ENCODE data around the gene NHERF2.
"Not testable (repeated sequence)": the region's sequence is repeated elsewhere in the genome, so short reads cannot be mapped to it uniquely, and the experiment has no call there.

Gene NHERF2

DNA sequence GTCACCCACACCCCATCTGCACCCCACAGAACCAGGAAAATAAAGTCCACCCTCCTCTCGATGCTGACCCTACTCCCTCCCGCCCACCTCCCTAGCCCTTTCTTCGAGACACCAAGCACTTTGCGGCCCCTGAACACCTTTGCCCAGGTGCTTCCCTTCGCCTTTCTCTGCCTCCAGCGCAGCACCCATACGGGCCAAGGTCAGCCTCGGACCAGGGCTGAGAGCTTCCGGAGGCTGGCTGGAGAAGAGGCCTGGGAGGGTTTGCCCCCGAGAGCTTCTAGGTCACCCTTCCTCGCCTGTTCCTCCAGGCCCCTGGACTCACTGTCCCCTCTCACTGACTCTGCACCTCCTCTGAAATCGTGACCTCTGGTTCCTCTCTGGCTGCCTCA, 2.7 kb upstream of the NHERF2 start:
- FAIRE-seq, result no peak
- DNase-seq (ENCODE audit: insufficient read length, low spot score), result no peak

DNA sequence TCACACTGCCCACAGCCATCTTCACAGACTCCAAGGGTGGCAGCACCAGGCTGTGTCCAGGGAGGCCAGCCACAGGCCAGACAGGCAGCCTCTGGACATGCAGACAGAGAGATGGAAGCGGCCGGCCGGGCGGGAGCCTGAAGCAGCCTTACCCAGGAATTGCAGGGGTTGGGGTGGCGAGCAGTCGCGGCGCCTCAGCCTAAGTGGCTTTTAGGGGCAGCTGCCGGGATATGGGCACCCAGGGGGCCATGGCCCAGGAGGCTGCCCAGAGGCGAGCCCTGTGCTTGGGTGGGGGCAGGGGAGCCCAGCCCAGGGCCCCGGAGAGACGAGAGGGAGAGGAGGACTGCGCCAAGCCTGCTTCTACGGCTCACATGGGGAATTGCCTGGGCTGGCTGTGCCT, 1.5 kb upstream of the NHERF2 start:
- DNase-seq (ENCODE audit: insufficient read length, low spot score) (no peak), FAIRE-seq (no peak)

DNA sequence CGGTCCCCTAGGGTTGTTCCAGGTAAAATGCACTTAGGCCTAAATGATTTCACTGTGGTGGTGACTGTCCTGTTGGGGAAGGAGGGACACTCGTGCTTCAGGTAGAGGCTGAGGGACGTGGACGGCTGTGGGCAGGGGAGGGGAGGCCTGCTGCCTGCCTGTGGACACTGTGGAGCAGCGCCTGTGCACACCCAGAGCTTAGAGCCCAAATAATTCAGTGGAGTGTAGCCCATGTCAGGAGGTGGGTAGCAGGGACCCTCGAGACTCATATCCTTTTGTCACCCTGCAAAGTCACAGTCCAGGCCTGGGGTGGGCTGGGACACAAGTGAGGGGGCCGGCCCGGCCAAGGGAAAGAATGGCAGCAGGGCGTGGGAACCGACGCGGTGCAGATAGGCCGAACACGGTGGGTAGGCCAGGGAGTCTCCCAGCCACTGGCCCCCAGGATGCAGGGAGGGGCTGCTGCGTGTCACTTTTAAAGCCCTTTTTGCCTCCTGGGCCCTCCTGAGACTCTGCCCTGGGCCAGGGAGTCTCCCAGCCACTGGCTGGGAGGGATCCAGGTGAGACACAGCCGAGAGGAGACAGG, 733 bp upstream of the NHERF2 start:
- DNase-seq (ENCODE audit: insufficient read length, low spot score) (no peak), FAIRE-seq (no peak)

DNA sequence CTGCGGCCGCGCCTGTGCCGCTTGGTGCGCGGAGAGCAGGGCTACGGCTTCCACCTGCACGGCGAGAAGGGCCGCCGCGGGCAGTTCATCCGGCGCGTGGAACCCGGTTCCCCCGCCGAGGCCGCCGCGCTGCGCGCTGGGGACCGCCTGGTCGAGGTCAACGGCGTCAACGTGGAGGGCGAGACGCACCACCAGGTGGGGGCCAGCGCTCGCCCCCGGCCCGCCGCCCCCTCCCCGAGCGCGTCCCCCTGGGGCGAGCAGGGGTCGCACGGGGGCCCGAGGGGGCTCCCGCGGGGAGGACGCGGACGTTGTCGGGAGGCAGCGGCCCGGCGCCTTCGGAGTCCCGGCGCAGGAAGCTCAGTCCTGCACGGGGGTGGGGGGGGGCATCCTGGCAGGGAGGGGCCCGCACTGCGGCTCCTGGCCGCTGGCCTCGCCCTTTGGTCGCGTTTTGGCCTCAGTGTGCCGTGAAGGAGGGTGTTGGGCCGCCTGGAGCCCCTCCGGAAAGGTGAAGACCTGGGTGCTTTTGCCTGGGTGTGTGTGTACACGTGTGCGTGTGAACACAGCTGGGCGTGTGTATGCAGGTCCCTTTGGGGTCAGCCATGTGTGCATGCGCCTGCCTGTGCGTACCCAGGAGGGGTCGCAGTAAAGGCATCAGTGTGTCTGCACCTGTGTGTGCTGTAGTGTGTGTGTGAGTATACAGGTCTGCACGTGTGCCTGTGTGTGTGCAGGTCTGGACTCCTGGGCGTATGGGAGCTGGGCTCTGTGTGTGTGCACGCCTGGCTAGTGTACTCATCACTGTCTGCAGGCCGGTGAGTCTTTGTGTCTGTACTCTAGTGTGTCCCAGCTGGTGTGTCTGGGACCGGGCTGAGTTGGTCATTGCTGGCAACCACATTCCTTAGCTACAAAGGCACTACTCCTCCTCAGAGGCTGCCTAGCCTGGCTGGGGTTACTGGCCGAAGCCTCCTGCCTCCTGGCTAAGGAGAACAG, 615 bp downstream of the NHERF2 start:
- no peak for DNase-seq (ENCODE audit: insufficient read length, low spot score)
- peak; percentile 94 for FAIRE-seq

DNA sequence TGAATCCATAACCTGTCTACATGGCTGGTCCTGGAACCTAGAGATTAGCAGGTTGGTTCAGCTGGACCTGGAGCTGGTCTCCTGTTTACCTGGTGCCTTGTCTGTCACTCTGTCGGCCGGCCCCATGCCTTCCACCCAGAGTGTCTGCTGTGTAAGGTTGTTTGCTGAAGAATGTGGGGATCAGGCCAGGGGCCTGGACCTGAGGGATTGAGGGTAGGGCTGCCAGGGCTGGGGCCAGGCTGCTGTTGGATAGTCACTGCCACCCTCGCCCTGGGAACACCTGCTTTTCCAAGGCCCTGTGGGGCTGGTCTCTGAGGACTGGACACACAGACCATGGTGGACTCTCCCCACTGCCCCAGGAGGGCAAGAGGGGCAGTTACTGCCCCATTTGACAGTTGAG, 1.4 kb downstream of the NHERF2 start:
- FAIRE-seq (no peak), DNase-seq (ENCODE audit: insufficient read length, low spot score) (no peak)

DNA sequence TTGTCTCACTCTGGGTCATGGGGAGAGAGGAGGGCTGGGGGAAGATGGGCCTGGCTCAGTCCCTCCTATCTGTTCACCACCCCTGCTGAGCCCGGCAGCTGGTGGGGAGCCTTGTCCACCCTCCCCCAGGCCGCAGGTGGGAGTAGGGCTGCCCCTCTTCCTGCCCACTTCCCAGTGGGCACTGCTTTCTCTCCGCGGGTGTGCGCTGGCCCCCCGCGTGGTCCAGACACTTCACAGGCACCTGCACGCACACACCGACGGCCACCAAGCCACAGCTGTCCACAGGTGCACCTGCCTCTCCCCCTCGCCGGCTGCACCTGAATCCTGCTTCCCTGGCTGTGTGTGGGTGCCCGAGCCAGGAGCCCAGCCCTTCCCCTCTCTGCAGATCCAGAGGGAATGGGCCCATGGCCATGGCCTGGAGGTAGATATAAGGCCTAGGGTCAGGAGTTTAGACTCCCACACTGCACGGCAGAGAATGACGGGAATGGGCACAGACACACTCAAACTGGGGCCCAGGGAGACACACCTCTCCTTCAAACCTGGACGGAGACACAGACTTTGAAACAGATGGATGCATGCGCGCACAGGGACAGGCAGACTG, 2.0 kb downstream of the NHERF2 start:
- FAIRE-seq (no peak), DNase-seq (ENCODE audit: insufficient read length, low spot score) (no peak)

DNA sequence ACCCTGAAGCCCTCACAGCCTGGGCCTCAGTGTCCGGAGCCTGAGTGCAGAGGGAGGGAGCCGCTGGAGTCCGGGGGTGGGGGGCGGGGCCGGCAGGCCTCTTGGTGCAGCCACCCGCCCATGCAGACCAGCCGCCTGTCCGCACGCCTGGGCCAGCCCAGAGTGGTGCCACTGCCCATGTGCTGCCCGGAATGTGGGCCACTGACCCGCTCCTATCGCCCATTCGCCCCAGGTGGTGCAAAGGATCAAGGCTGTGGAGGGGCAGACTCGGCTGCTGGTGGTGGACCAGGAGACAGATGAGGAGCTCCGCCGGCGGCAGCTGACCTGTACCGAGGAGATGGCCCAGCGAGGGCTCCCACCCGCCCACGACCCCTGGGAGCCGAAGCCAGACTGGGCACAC, 2.6 kb downstream of the NHERF2 start:
- DNase-seq (ENCODE audit: insufficient read length, low spot score) (no peak), FAIRE-seq (no peak)

DNA sequence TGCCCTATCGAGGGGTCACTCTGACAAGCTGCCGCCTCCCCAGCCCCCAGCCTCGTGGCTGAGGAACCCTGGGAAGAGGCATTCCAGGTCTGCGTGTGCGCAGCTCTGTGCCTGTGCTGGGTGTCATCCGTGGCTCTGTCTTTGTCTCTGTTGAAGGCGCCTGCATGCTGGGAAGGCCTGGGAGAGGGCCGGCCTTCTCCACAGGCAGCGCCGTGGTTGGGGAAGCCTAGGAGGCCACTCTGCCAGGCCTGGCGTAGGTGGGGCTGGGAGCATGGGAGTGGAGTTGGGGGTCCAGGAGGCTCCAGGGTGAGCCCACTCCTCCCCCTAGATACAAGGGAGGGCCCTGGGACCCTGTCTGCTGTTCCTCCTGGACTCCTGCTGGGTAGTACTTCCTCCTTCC, 3.3 kb downstream of the NHERF2 start:
- DNase-seq (ENCODE audit: insufficient read length, low spot score), result no peak
- FAIRE-seq, result no peak

DNA sequence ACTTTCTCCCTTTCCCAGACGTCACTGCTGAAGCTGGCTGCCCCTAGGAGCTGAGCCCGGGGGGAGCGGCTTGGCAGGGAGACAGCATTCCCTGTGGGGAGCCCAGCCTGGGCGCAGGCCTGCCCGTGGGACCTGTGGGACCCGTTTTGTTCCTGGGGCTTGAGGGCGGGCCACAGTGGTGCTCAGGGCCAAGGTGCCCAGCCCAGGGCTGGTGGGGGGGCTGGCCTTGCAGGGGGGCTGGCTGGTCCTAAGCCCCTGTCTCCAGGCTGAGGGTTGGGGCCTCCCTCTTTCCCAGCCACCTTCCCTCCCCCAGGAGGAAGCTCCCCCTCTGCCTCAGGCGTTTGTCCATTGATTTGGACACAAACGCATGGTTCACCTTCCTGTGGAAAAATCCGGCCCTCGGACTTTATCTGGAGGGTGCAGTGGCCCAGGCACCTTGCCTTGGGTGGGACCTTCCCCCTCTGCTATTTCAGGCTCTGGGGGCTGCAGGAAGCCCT, 4.4 kb downstream of the NHERF2 start:
- DNase-seq (ENCODE audit: insufficient read length, low spot score), result no peak
- no peak for FAIRE-seq

DNA sequence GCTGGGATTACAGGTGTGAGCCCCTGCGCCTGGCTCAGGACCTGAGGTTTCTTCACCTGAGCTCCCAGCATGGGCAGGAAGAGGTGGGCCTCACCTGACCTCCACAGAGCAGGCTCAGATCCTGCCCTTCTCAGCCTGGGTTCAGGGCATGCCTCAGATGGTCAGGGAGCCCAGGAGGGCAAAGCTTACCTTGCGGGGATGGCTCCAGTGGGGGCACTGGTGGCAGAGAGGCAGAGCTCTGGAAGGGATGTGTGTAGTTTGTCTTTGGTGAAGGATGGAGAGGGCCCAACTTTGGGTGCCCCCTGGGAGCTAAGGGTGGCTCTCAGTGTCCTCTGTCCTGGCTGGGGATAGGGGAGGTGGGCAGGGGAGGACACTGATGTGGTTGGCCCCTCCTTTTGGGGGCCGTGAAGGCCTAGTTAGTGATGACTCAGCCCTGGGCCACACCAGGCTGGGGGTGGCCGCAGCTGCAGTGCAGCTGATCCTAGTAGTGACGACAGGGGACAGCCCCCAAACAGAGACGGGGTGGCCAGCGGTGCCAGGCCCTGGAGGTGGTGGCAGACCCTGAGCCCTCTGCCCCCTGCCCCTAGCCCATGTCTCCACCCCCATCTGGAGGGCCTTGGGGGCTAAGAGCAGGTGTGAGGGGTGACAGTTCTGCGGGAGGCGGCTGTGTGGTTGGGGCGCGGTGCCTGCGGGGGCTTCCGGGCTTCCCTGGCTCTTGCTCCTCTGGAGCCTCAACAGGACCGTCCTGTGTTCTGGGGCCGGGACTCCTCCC, 5.8 kb downstream of the NHERF2 start:
- DNase-seq (ENCODE audit: insufficient read length, low spot score) (no peak), FAIRE-seq (peak; percentile 70)

DNA sequence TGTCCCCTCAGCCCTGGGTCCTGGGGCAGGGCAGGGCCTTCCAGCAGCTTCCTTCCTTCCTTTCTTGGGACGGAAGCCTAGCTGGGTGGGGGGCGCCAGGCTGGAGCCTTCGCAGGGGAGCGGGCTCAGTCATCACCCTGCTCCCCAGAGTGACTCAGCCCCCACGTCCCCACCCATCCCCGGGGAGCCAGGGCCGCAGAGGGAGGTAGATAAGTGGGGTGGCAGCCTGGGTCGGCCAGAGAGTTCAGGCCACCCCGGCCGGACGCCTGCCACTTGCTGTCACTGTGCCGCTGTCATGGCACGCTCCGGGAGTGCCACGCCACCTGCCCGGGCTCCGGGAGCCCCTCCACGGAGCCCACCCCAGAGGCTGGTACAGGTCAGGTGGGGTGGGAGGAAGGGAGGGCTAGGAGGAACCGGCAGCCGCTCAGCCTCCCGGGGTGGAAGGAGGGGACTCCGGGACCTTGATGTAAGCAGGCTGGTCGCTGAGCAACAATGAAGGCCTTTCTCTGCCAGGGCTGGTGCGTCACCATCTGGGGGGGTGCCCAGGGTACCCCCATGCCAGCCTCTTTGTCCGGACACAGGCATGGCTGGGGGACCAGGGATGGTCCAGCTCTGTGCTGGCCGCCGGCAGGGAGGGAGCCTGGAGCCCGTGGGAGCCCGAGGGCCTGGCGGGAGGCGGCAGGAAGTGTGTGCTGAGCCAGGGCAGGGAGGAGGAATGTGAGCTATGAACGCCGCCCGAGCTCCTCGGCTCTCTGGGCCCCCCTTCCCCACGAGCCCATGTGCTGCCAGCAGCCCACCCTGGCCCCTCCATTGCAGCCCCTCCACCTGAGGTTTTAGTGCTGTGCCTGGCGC, 6.6 kb downstream of the NHERF2 start:
- FAIRE-seq (peak; percentile 59), DNase-seq (ENCODE audit: insufficient read length, low spot score) (peak; percentile 61)

DNA sequence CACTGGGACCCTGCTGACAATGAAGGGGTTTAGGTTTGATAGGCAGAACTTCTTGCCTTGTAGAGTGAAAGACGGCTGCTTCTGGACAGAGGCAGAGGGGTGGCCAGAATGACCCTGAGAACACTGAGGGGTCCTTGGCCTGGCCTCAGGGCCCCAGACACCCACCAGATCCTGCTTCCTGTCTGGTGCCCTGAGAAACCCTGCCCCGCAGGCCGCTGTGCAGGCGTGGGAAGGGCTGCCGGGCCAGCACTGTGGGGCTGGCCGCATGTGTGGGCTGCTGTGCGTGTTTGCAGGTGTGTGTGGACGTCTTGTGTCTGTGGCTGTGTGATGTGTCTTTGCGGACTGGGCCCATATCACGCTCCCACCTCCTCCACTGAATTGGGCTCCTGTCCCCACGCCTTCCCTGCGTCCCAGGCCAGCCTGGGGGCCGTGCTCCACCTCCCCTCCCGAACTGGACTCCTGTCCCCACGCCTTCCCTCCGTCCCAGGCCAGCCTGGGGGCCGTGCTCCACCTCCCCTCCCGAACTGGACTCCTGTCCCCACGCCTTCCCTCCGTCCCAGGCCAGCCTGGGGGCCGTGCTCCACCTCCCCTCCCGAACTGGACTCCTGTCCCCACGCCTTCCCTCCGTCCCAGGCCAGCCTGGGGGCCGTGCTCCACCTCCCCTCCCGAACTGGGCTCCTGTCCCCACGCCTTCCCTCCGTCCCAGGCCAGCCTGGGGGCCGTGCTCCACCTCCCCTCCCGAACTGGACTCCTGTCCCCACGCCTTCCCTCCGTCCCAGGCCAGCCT, 7.4 kb downstream of the NHERF2 start:
- FAIRE-seq, result peak; percentile 33
- not testable (repeated sequence) for DNase-seq (ENCODE audit: insufficient read length, low spot score)

DNA sequence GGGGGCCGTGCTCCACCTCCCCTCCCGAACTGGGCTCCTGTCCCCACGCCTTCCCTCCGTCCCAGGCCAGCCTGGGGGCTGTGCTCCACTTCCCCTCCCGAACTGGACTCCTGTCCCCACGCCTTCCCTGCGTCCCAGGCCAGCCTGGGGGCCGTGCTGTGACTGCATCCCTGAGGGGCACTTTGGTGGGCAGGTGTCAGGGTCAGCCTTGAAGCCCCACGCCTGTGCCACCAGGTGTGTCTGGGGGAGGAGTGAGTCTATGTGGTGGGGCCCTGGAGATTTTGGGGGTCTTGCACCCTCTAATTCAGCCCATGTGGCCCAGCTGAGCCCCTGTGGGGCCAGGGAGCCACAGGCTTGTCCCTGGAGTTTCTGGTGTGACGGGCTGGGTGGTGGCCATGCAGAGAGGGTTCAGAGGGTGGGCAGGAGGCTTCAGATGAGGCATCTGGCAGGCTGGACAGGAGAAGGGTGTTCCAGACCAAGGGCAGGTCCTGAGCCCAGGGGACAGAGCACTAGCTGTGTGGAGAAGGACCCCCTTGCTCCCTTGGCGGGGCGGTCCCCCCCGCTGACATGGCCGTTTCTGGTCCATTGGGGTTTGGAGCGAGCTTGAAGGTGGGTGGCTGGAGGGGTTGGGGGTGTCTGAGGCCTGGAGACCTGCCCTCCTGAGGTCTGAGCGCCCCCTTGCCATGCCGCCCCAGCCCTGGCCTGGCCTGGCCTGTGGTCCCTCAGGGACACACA, 8.2 kb downstream of the NHERF2 start:
- DNase-seq (ENCODE audit: insufficient read length, low spot score), result no peak
- peak; percentile 79 for FAIRE-seq

DNA sequence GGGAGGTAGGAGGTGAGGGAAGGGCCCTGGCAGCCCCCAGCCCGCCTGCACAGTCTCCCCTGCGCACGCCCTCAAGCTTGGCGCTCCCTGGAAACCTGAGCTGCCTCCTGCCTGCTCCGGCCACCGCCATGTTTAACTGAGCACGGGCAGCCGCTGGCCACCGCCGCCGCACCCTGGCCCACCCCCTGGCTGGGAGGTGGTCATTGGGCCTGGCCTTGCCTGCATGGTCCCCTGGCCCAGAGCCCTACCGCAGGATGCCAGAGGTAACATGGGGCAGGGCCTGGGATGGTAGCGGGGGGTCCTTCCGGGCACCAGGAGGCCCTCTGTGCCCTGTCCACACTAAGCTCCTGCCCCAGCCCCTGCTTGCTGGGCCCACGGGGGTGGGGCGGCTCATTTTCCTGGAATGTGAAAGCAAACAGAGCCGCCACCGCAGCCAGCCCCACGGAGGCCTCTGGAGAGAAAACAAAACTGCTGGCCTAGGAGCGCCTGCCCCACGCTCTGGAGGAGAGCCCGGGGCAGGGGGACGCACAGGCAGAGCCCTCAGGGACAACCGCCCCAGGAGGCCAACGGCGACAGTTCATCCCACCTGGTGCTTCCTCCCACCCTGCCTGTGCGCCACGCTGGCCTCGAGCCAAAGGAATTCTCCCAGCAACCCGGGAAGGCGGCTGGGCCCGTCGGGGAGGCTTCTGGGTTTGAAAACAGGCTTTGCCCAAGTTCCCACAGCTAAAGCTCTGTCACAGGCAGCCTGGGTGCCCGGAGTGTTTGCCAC, 8.9 kb downstream of the NHERF2 start:
- DNase-seq (ENCODE audit: insufficient read length, low spot score), result no peak

DNA sequence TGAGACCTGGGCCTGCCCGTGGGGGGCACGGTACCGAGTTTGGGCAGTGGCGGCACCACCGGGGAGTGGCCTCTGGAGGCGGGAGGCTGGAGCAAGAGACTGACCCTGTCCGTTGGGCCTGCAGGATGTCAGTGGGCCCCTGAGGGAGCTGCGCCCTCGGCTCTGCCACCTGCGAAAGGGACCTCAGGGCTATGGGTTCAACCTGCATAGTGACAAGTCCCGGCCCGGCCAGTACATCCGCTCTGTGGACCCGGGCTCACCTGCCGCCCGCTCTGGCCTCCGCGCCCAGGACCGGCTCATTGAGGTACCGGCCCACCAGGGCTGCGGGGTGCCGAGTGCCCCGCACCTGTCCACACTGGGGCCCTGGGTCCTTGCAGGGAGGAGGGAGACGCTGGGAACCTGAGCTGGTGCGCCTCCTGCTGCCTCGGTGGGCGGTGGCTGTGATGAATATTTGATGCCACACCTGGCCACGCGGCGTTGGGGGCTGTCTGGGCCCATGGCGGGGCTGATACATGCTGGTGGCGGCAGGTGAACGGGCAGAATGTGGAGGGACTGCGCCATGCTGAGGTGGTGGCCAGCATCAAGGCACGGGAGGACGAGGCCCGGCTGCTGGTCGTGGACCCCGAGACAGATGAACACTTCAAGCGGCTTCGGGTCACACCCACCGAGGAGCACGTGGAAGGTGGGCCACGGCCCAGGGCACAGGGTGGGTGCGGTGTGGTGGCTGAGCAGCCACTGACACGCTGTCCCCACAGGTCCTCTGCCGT, 9.7 kb downstream of the NHERF2 start:
- DNase-seq (ENCODE audit: insufficient read length, low spot score) (no peak), FAIRE-seq (no peak)

More for the DNA sequence above, 8.9 kb downstream of the NHERF2 start:
- FAIRE-seq, result no peak

DNA sequence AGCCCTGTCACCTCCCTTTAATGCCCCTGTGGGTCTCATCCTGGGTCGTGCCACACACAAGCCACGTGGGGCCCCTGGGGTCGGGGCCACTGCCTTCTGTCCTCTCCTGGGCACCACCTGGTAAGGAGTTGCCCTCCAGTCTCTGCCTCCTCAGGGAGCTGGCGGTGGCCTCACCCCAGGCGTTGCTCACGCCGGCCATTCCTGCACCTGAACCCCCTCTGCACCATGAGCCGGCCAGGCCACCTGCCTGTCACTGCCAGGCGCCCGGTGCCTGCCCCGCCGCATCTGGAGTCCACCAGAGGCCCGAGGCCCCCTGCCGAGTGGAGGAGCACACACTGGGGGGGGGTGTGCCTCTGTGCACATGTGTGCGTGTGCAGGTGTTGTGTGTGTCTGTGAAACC, 10.4 kb downstream of the NHERF2 start:
- FAIRE-seq, result no peak

More for the DNA sequence above, 10.4 kb downstream of the NHERF2 start:
- DNase-seq (ENCODE audit: insufficient read length, low spot score), result no peak
